Placental pericyte (primary cell): ENCODE measurements around the gene ATOH7. TPM values are rescaled to one million over a fixed set of nuclear protein-coding genes. Genes with fewer than 3 reads are reported as not detected.

Source experiments
- total RNA-seq: library from RNA; depleted of rRNA; stranded (reverse); fragments of >200 nt; gene quantifications from 2 replicates; pipeline ENCODE4 v1.2.3, GENCODE V29; 2012

Gene ATOH7
- not detected in 2 replicates for total RNA-seq

GRCh38 chr10:68231817-68232251 lies at the start of gene ATOH7:
ATOH7 (minus strand) TSS chr10:68232113; CDS start chr10:68231677, 436 bp downstream.

Other genes with a start within 250 kb of the ATOH7 start
- gene HERC4, start 156.8 kb downstream of the ATOH7 start, total RNA-seq: 43.8 and 139 TPM in 2 replicates
- 0.22 and 1.3 TPM in 2 replicates for gene MYPN, start 122.6 kb downstream of the ATOH7 start, total RNA-seq
- 14.7 and 20.8 TPM in 2 replicates for gene HNRNPH3, start 100.0 kb upstream of the ATOH7 start, total RNA-seq
- 4.2 and 4.9 TPM in 2 replicates for gene PBLD, start 100.8 kb upstream of the ATOH7 start, total RNA-seq
- 16.4 and 27.2 TPM in 2 replicates for gene RUFY2, start 175.2 kb upstream of the ATOH7 start, total RNA-seq
- 2.8 and 19.0 TPM in 2 replicates for gene DNA2, start 239.9 kb upstream of the ATOH7 start, total RNA-seq